Activated T-cell treated with anti-CD3 and anti-CD28 coated beads, Interleukin-2, amount 50 U/mL, for 48 hours (primary cell): ENCODE results near the gene SH3BP4.

Source experiments
- DNase-seq, 2 experiments: peaks; one replicate each; pipeline ENCODE4 v3.0.0-alpha.2; 2020

Gene SH3BP4

DNA sequence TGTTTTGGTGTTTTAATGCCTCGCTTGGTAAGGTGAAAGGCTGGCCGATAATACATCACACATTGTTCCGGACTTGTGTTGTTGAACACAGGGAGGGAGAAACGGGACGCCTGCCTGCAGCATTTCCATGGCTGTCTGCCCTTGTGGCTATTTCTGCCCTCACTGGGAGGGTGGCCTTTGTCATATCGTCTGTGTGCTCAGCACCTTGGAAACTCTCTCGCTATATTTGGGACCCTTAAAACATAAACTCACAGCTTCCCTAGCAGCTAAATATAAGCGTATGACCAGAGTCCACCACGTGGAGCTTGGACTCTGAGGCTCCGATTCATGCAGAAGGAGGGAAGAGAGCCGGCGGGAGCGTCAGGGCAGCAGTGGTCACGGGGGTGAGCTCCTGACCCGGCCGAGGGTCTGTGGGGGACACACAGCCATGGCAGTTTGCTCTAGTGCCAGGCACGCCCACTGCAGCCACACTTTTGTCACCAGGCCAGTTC, 111.7 kb downstream of the SH3BP4 start:
- no peak for DNase-seq

DNA sequence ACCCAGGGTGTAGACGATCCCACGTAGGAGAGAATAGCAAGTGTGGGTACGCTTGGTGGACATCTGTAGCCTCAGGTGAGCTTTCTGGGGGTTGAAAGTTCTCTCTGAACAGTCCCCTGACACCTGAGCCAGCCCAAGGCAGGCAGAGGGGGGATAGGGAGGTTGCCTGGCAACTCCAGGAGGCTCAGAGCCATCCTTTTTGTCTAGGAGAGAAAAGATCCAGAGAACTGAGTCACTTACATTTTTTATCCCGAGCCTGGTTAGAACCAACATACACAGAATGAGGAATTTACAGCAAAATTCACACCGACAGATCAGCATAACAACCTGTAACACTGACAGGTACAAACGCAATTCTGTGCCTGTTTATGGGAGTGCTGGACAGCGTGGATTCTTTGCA, 113.2 kb downstream of the SH3BP4 start:
- no peak for DNase-seq

DNA sequence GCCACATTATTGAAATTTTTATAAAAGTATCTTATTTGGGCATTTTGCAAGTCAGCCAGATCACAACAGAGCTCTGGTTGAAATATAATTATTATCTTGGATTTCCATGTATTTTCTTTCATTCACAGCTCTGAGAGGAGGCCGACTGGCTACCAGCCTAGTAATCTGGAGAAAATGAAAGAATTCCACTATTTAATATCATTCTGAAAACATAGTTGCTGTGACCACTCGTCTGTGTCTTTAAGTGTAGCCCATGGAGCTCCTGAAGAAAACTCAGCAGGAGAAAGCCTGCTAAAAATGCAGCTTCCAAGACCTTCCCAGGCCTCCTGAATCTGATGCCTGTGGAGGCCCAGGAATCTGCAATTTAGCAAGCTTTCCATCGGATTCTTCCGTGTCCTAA, 114.7 kb downstream of the SH3BP4 start:
- no peak for DNase-seq

DNA sequence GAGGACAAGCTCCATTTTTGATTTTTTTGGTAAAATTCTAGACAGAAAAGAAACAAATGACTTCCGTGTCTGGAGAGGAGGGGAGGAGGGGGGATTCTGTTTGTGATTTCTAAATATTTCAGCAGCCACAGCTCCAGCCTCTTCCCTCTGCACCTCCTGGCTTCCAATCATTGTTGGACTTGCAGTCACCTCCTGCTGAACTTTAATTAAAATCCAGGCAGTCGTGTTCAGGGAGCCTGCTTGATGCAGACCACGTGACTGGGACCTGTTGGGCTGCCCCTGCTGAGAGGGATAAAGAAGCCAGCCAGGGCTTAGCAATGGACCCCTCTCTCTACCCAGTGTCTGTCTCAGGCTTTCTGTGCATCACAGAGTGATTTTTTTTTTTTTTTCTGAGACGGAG, 115.1 kb downstream of the SH3BP4 start:
- DNase-seq: no peak

DNA sequence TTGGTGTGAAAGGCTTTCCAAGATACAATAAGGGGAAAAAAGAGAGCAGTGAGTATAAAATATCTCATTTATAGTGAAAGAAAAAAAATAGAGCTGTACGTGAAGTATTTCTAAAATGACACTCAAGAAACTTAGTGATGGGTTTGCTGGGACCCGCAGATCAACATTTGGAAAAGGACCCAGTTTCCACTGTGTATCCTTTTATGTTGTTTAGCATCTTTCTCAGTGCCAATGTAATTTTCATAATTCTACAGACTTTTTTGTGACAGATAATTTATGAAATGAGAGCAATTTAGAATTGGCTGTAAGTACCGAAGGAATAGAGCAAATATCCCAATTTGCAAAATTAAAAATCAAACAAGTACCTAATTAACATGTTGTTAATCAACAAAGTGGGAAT, 116.9 kb downstream of the SH3BP4 start:
- DNase-seq: no peak

DNA sequence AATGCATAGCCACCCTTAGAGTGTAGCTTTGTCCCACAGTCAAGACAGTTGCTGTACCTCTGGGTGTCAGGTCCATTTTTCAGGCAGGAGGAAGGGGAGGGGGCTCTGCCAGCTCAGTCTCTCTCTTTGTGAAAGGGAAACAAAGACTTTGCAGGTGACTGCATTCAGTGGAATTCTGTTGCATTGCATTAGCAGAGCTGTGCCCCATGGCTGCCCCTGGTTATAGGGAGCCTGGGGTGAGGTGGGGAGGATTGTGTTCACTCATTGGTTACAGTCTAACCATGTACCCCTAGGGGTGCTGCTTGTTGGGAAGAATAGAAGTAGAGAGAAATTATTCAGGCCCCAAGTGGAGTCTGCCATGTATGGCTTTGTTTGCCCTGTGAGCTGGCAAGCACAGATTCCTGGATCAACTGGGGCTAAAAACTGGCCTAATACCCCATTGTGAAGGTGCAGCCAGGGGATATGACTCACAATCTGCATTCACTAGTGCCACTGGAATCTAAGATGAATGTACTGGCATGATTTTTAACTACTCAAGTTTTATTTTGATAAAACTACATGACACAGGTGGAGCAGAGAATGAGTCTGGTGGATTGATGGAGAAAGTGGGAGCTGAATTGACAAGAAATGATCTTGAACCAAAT, 118.4 kb downstream of the SH3BP4 start:
- no peak for DNase-seq

DNA sequence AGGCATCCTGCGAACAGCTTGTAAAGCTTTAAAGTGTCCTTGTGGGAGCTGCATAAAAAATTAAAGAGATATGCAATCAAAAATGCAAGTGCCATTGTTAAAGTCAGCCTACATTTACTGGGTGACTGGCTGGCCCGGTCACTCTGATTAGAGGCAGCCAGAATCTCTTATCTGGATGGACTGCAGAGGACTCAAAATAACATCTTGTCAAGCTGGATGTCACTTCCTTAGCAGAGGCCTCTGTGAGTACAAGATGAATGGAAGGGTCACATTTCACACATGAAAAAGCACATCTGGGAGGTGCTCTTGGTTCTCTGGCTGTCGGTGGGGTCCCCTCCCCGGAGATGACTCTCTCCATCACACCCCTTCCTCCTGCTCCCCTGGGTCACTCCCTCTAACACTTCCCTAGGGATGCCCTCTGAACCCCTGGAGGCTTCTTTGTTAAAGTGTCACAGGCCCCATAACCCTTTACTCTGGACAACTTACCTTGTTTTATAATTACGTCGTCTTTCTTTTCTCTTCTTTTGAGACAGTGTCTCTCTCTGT, 122.1 kb downstream of the SH3BP4 start:
- no peak for DNase-seq

DNA sequence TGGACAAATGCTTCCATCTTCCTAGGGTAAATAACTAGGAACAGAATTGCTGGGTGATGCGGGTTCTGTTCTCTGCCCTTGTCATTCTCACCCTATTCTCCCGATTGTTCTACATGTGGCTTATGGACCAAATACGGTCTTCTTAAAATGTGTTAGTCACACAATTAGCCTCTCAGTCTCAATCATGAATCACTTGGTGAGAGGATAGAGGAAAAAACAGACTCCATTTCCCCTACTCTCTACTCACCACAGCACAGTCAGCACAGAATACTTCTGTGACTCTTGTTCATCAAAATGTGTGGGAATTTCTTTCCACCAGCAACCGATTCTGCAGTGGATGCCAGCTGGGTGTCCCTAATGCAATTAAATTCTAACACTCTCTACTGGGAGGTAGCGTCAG, 125.2 kb downstream of the SH3BP4 start:
- DNase-seq: no peak

DNA sequence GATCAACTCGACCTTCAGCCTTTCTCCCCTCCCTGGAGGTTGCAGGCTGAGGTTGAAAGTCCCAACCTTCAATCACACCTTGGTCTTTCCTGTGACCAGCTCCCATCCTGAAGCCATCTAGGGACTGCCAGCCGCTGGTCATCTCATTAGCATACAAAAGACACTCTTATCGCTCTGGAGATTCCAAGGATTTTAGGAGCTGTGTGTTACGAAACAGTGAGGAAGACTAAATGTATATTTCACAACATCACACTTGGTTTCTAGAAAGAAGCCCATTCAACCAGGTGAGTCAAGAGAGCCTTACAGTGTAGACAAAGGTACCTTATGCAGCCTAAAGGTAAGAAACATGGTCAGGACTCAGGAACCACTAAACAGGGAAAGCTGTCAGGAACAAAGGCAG, 126.4 kb downstream of the SH3BP4 start:
- DNase-seq: no peak

DNA sequence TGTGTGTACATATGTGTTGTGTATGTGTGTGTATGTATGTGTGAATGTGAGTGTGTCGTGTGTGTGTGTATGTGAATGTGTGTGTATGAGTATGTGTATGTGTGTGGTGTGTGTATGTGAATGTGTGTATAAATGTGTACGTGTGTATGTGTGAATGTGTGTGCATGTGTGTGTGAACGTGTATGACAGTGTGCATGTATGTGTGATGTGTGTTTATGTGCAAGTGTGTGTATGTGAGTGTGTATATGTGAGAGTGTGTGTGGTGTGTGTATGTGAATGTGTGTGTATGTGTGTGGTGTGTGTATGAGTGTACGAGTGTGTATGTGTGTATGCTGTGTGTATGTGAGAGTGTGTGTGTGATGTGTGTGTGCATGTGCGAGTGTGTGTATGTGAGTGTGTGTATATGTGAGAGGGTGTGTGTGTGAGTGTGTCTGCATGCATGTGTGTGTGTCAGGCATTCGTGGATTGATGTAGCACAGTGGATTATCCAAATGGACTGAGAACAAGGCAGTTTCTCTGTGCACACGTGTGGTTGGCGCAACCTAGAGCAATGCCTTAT, 127.2 kb downstream of the SH3BP4 start:
- DNase-seq: no peak

DNA sequence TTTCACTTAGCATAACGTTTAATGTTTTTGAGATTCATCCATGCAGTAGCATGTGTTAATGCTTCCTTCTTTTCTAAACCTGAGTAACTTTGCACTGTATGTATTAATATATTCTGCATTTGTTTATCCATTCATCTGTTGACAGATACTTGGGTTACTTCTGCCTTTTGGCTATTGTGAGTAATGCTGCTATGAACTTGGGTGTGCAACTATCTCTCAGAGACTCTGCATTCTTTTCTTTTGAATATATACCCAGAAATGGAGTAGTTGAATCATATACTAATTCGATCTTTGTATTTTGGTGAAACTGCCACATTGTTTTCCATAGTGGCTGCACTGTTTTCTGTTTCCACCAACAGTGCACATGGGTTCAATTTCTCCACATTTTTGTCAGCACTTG, 128.3 kb downstream of the SH3BP4 start:
- DNase-seq: no peak

DNA sequence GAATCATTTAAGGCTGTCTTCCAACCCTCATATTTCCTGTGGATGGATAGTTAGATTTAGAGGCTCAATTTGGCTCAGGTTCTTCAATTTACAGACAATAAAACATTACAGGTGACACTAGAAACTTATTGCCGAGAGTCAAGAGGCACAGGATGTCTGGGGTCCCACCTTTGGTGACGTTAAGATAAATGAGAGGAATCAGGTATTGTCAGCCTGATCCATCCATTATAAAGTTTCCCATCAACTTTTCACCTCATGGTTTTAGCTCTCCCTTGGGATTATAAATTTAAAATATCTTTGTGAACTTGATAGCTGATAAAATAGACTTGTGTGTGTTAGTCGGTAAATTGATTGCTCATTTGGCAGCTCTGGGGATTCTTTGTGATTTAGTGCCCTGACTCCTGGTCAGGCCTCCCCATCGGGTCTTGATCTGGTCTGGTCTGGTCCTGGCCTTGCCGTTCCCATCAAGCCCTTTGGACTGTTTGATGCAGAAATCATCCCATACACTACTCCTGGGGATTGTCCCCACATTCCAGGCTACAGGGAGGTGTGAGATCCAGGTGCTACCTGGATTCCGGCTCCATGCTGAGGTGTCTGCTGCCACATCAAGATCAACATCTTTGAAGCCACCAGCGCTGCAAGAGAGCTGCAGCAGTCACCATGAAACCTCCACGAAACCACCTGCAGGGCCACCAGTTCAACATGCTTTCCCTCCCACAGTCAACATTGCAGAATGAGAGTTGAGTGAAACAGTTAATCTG, 130.9 kb downstream of the SH3BP4 start:
- no peak for DNase-seq

DNA sequence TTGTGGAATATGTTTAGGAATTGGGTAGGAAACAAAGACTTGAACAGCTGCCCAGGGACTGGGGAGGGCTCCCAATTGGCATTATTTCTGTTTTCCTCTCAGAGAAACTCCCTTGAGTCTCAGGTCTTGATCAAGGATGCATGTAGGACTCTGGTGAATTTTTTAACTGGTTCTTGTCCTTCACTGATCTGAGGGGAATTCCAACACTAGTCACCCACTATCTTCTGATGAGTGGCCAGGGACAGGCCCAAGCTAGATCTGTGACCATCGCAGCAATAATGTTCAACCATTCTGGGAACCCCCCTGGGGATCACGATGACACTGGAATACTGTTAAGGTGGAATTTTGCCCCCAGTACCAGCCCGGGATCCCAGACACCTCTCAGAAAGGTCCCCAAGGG, 132.0 kb downstream of the SH3BP4 start:
- no peak for DNase-seq

DNA sequence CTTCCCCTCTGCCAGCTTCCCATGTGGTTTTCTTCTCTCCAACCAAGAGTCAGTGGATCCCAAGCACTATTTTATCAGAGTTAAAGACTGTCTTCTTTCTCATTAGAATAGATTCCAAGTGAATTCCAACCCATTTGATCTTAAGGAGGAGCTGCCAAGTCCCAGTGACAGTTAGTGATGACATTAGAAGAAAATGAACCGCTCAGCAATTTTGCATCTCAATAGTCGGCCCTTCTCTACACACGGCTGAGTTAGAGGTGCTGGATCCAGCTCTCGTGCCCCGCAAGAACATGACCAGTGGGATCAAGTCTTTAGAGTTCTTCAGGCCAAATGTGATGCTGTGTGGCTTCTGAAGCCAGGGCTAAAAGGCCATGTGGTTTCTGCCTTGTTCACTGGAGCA, 132.6 kb downstream of the SH3BP4 start:
- DNase-seq: no peak

DNA sequence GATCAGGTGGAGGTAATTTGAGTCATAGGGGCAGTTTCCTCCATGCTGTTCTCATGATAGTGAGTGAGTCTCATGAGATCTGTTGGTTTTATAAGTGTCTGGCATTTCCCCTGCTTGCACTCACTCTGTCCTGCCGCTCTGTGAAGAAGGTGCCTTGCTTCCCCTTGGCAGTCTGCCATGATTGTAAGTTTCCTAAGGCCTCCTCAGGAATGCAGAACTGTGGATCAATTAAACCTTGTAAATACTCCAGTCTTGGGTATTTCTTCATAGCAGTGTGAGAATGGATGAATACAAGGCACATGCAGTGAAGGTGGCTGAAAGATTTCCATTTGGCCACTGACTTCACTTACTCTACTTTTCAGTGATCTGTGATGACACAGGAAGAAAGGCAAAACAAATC, 133.7 kb downstream of the SH3BP4 start:
- no peak for DNase-seq

DNA sequence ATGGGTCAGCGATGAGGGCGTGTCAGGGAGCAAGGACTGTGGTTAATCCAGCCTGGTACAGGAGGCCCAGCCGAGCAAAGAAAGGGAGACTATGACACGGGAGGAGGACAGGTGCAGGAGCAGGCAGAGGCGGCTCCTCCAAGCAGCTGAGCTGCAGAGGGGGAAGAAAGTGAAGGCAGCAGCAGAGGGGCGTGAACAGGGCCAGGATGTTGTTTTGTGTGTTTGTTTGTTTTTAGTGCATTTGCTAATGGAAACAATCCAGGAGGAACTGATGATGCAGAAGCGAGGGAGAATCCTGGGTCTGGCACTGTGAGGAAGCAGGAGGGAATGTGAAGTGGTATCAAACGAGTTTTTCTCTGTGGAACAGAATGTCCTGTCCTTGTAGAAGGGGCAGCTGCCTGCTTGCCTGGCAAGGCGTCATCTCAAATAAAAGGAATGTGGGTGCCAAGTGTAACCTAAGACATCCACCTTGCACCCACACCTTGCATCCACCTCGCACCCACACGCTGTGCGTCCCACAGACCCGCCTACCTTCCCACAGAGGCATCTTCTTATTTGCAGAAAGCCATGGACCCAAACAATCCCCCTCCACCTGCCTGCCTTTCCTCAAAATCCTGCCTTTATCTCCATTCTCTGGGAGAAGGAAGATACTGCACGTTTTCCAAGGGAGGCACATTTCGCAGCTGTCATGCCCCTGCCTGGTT, 134.8 kb downstream of the SH3BP4 start:
- DNase-seq: no peak

DNA sequence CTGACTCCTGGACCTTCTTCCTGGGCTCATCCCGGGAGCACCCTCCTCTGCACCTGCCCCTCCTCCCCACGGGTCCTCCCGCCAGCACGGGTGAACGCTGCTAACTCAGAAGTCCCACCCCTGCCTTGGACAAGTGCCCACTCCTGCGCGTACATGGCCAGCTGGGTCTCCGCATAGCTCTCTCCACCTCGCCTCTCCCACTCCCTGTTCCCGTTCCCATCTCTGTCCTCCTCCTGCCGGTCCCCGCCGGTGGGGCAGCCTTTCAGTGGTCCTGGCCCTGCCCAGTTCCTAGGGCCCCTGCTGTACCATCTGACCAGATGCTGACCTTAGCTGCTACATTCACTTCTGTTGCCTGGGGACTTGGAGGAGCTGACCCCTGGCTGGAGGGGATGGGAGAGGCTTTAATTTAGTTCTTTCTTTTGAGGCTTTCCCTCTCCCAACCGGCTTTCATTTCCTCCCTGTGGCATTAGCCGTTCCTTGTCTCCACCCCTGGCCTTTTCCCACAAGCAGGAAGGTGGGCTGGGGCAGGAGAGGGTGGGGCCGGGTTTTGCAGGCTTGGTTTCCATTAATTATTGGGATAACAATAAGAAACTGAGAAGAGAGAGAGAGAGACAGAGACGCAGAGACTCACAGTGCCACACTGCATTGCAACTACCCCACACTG, 136.1 kb downstream of the SH3BP4 start:
- DNase-seq: no peak

DNA sequence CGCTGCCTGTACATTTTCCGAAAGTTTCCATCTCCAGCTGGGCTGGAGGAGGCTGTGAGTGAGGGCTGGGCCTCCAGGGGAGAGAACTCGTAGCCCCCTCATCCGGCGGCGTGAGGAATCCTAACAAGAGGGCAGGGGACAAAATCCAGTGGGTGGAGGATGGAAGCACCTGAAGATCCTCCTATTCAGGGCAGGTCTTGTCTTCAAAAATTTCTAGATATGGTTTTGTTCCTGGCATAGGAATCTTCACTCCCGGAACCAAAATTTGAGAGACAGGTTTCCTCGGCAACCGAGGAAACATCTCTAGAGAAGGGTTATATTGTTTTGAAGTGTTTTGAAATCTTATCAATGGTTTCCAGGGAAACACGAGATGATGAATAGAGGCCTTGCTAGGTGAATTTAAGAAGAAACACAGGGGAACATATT, 136.7 kb downstream of the SH3BP4 start:
- no peak for DNase-seq

DNA sequence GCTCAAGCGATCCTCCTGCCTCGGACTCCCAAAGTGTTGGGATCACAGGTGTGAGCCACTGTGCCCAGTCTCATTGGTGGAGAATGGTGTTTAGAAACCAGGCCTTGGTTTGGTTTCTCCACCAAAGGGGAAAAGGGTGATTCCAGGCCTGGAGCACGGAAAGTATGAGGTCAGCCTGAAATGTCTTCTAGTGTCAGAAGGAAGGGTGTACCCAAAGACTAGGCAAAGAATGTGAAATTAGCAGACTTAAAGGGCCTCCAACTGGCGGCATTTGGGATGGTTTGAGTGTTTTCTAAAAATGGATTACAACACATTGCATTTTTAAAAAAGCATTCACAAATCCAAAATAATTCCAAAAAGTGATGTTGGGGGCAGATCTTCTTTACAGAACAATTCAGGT, 139.6 kb downstream of the SH3BP4 start:
- DNase-seq: no peak

DNA sequence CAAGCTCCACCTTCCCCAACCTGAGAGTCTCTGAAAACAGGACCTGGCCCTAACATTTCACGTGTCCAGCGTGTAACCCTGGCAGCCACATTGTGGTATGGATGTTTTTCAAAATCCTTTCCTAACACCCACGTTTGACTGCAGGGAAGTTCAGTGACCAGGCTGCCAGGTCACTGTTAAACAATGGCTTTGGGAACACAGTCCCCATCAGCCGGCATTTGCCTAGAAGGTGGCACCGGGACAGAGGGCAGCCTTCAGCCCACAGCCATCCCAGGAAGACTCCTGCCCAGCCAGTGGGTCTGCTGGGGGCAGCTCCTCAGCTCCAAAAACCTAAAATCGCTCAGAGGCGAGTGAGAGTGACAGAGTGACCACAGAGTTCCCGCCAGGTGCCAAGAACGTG, 140.2 kb downstream of the SH3BP4 start:
- DNase-seq: no peak

DNA sequence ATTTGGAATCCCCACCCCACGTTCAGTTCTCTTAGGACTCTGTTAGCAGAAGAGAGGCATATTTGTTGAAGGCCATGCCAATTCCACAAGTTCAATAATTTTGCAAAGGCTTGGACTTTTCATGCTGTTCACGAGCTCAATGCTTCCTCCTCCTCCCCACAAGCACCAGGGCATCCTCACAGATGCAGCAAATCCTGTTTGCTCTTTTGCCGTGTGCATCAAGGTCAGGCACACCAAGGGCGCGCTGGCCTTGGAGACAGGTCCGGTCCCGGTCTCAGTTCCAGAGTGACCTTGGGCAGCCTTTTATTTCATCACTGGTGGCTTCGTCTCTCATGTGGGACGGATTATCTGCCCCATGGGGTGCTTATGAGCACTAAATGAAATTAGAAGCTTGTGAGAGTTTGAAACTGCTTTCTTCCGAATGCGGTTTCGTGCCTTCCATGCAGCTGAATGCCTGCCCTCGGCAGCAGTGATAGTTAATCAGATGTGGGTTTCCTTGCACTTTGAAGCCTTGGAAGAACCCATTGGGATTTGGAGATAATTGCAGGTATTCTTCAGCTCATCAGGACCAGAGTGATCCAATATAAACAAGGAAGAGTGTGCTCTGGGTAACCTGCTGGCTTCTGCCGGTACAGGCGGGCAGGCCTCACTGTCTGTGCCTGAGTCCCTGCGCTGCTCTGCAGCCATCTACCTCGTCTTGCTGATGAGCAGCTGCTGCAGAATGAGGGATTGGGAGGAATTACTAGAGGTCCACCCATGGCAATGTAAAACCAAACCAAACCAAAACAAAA, 140.8 kb downstream of the SH3BP4 start:
- DNase-seq: no peak

DNA sequence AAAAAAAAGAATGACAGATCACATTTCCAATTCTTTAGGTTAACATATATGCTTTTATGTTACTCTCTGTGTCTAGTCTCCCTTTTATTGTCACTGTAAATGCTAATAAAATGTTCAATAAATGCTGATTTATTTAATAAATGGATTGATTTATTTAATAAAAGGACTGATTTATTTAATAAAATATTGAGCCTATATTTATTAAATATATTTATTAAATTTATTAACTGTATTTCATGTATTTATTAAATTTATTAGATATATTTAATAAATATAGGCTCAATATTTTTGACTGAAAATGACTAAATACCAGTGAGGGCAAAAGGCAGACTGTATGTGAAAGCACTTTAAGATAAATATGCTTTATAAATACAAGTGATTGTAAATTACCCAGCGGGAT, 142.6 kb downstream of the SH3BP4 start:
- DNase-seq: no peak
